AG09309 (cell line): ENCODE results near the gene ERVK3-1.

Experiments
- DNase-seq: peaks from one replicate; pipeline ENCODE4 v3.0.0-alpha.2; 2010; ENCODE audit warnings: low read depth
- H3K4me3 ChIP-seq: 2 replicates; pipeline ENCODE4 v1.5.1; 2011; ENCODE audit warnings: mild to moderate bottlenecking, low read depth, low read length, moderate library complexity; ENCODE audit not compliant: control insufficient read depth
- TF ChIP-seq, protein P1 (sequence below): IDR thresholded peaks from 2 replicates; pipeline ENCODE4 v1.5.1; 2011; ENCODE audit warnings: mild to moderate bottlenecking, low read depth, low read length, inconsistent platforms; ENCODE audit not compliant: insufficient read depth, control insufficient read depth; ENCODE audit errors: missing control alignments

ERVK3-1 gene

DNA sequence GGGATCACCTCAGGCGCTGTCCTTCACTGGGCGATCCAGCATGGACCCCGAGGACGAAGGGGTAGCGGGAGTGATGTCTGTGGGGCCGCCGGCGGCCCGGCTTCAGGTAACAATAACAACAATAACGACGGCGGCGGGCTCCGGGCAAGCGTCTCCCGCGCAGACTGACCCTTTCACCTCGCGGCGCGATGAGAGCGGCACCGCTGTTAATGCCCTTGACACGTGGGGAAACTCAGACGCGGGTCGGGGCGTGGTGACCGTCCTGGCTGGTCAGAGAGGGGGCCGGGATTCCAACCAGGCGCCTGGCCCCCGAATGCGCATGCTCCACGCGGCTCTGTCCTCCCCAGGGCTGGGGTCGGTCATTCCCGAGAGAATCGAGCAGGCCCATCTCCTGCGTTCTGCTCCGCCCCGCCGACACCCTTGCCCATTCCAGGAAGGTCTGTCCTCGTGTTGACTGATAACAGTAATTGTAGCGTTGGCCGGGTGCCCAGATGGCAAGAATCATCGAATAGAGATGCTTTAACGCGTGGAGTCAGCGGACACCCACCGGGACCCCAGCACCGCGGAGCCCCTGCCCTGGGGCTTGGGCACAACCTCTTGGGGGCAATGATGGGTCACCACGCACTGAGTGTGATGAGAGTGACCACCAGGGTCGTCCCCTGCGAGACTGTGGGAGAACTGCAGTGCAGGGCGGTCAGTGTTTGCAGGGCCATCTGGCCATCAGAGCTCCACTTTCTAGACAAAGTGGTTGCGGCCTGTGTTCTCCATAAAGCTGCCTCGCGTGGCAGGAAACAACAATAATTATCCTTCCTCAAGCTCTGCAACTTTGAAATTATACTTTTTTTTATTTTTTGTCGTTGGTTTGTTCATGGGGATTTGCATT, 25.9 kb upstream of the ERVK3-1 start:
- peak; percentile 10 for DNase-seq
- H3K4me3 ChIP-seq = peak overlapping the region; percentile 95
- TF ChIP-seq, protein P1, sequence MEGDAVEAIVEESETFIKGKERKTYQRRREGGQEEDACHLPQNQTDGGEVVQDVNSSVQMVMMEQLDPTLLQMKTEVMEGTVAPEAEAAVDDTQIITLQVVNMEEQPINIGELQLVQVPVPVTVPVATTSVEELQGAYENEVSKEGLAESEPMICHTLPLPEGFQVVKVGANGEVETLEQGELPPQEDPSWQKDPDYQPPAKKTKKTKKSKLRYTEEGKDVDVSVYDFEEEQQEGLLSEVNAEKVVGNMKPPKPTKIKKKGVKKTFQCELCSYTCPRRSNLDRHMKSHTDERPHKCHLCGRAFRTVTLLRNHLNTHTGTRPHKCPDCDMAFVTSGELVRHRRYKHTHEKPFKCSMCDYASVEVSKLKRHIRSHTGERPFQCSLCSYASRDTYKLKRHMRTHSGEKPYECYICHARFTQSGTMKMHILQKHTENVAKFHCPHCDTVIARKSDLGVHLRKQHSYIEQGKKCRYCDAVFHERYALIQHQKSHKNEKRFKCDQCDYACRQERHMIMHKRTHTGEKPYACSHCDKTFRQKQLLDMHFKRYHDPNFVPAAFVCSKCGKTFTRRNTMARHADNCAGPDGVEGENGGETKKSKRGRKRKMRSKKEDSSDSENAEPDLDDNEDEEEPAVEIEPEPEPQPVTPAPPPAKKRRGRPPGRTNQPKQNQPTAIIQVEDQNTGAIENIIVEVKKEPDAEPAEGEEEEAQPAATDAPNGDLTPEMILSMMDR = no peak

DNA sequence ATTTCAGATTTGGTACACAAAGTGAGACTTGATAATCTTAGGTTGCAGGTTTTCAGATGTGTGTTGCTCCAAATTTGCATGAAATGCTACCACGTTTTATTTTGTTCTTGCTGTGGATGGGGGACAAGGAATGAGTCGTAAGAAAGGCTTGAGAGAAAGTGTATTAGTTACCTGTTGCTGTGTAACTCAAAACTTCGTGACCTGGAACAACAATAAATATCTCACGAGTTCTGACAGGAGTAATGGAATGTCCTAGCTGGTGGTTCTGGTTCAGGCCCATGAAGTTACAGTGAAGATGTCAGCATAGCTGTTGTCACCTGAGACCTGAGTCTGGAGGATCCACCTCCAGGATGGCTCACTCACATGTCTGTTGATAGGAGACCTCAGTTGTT, 25.3 kb upstream of the ERVK3-1 start:
- DNase-seq = no peak
- TF ChIP-seq, protein P1 = no peak
- peak overlapping the region; percentile 95; the same call in 1 of the 2 replicates for H3K4me3 ChIP-seq

DNA sequence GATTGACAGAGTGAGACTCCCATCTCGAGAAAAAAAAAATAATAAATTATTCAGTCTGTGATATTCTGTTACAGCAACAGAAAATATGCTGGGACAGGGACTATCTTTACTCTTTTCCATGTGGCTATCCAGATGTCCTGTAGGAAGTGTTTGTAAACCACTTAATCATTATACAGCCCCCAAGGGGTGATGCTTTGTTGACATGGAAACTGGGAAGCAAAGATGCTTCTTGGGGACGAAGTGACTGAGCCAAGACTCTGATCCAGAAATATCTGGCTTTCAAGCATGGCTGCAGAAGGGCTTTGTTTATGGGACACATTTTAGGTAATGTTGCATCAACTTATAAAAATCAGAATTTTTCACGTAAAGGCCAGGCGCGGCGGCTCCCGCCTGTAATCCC, 21.0 kb upstream of the ERVK3-1 start:
- TF ChIP-seq, protein P1 = no peak
- DNase-seq = no peak
- H3K4me3 ChIP-seq = no peak overlapping the region

GRCh38 chr19:58291943-58292342, 13.2 kb upstream of the ERVK3-1 start:
- no peak overlapping the region for H3K4me3 ChIP-seq
- DNase-seq = no peak
- TF ChIP-seq, protein P1 = no peak

- TF ChIP-seq, protein P1 = no peak
- H3K4me3 ChIP-seq = no peak overlapping the region
- no peak for DNase-seq
These were observed 10.3 kb upstream of the ERVK3-1 start for GRCh38 chr19:58294743-58295374.

GRCh38 chr19:58296104-58296503, 9.1 kb upstream of the ERVK3-1 start:
- no peak overlapping the region for H3K4me3 ChIP-seq
- TF ChIP-seq, protein P1 = no peak
- DNase-seq = peak; percentile 43
